NT2/D1 (cell line): ENCODE measurements around the gene GRK6.

ENCODE experiments used
- DNase-seq: peaks from one replicate; pipeline ENCODE4 v3.0.0-alpha.2; 2011; ENCODE audit warnings: low read depth, low spot score
- H3K27me3 ChIP-seq: 2 replicates; pipeline ENCODE4 v1.6.0; 2011; ENCODE audit warnings: mild to moderate bottlenecking; ENCODE audit not compliant: insufficient read length, insufficient read depth
- H3K36me3 ChIP-seq: 2 replicates; pipeline ENCODE4 v1.6.1; 2011; ENCODE audit warnings: mild to moderate bottlenecking, low read length, mixed read lengths; ENCODE audit not compliant: insufficient read depth, insufficient read length
- H3K4me1 ChIP-seq: 2 replicates; pipeline ENCODE4 v1.5.1; 2011; ENCODE audit not compliant: insufficient read depth, insufficient read length
- H3K4me3 ChIP-seq: 2 replicates; pipeline ENCODE4 v1.5.1; 2011; ENCODE audit warnings: low read depth; ENCODE audit not compliant: insufficient read length
- H3K9ac ChIP-seq: 2 replicates; pipeline ENCODE4 v1.6.0; 2011; ENCODE audit warnings: low read depth; ENCODE audit not compliant: insufficient read length
- H3K9me3 ChIP-seq: 2 replicates; pipeline ENCODE4 v1.5.1; 2011; ENCODE audit warnings: mild to moderate bottlenecking, low read length; ENCODE audit not compliant: insufficient read depth
- SUZ12 ChIP-seq: IDR thresholded peaks from 2 replicates; pipeline ENCODE4 v1.6.1; 2011; ENCODE audit not compliant: insufficient read length, insufficient read depth; ENCODE audit errors: extremely low read depth
- YY1 ChIP-seq: IDR thresholded peaks from 2 replicates; pipeline ENCODE4 v1.6.1; 2011; ENCODE audit not compliant: insufficient read length, insufficient read depth
- ZNF274 ChIP-seq: IDR thresholded peaks from 2 replicates; pipeline ENCODE4 v1.6.1; 2011; ENCODE audit warnings: mild to moderate bottlenecking, low read depth, low read length

The GRK6 gene

DNA sequence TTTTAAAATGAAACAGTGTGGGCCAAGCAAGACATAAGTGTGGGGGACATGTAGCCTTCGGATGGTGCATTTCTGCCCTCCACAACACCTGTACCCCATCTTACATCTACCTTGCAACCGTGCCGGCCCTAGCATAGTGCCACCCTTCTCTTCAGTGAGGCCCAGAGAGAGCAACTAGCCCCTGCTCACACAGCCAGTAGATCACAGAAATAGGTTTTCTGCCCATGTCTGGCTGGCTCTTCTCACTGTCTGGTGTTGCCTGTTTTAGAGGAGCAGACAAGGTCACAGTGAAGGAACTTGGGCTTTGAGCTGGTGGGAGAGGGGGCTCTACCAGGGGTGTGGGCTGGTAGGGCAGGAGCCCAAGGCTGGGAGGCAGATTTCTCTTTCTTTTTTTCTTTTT, 59.8 kb downstream of the GRK6 start:
- H3K36me3 ChIP-seq, result peaks cover 98% of the 10 kb centered on the region
- DNase-seq, result no peak
- no peak for TF ChIP-seq YY1
- no peak for TF ChIP-seq SUZ12
- TF ChIP-seq ZNF274, result no peak
- peaks cover 35% of the 10 kb centered on the region for H3K4me1 ChIP-seq
- H3K27me3 ChIP-seq, result no peaks in the 10 kb centered on the region
- no peaks in the 10 kb centered on the region for H3K9me3 ChIP-seq
- peak overlapping the region; percentile 3 for H3K9ac ChIP-seq
- no peak overlapping the region for H3K4me3 ChIP-seq

- Histone ChIP-seq H3K27me3 (no peaks in the 10 kb centered on the region), H3K4me3 (no peak overlapping the region), H3K9ac (no peak overlapping the region), H3K9me3 (no peaks in the 10 kb centered on the region), H3K4me1 (peaks cover 39% of the 10 kb centered on the region), H3K36me3 (peaks cover 96% of the 10 kb centered on the region)
- no peak for DNase-seq
- TF ChIP-seq YY1 (no peak), ZNF274 (no peak), SUZ12 (no peak)
Observed at GRCh38 chr5:177487144-177487543, 60.7 kb downstream of the GRK6 start.

DNA sequence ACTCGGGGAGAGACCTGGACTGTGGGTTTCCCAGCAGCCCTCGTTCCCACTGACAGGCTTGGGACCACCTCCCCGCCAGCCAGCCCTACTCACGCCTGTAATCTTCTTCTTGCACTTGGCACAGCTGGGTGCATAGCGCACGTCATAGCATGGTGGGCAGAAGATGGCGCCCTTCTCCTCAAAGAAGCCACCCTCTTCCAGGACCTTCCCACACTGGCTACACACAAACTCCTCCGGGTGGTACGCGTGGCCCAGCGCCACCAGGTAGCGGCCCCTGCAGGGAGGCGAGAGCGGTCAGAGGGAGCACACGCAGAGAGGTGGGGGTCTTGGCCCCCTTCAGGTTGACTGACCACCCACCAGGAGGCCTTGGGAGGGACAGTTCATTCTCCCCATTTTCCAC, 61.5 kb downstream of the GRK6 start:
- peaks cover 96% of the 10 kb centered on the region for H3K36me3 ChIP-seq
- no peak for TF ChIP-seq SUZ12
- no peak for TF ChIP-seq ZNF274
- no peak for TF ChIP-seq YY1

GRCh38 chr5:177489119-177489716, 62.7 kb downstream of the GRK6 start:
- DNase-seq, result no peak
- TF ChIP-seq SUZ12 (no peak), YY1 (no peak), ZNF274 (no peak)
- Histone ChIP-seq H3K4me3 (no peak overlapping the region), H3K9ac (peak overlapping the region; percentile 56), H3K27me3 (no peaks in the 10 kb centered on the region), H3K4me1 (peaks cover 52% of the 10 kb centered on the region), H3K36me3 (peaks cover 96% of the 10 kb centered on the region), H3K9me3 (no peaks in the 10 kb centered on the region)

More for the DNA sequence above, 61.5 kb downstream of the GRK6 start:
- Histone ChIP-seq H3K4me3 (no peak overlapping the region), H3K9ac (peak overlapping the region; percentile 32), H3K4me1 (peaks cover 46% of the 10 kb centered on the region), H3K9me3 (no peaks in the 10 kb centered on the region), H3K27me3 (no peaks in the 10 kb centered on the region)
- no peak for DNase-seq

DNA sequence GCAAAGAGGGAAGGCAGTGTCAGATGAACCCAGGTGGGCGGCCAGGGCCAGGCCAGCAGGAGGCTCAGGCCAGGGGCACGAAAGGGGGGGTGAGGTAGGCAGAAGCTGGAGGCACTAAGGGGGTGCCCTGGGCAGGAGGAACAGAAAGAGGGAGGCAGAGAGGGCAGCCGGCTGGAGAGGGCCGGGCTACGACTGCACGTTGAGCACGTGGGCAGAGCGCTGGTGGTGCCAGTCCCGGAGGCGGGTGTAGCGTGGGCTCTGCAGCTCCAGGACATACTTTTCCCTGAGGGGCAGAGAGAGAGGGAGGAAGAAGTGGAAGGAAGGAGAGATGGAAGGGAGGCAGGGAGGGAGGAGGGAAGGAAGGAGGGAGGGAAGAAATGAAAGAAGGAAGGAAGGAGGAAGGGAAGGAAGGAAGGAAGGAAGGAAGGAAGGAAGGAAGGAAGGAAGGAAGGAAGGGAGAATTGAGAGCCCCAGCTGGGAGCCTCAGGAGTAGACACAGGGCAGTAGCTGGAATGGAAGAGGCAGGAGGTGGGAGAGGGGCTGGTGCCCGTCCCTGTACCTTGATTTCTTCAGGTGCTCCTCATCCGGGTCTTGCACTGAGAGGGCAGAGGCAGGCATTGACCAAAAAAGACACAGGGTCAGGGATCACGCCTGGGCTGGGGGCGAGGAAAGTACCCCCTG, 64.0 kb downstream of the GRK6 start:
- TF ChIP-seq ZNF274 (no peak), YY1 (no peak), SUZ12 (no peak)
- no peak overlapping the region for H3K4me3 ChIP-seq
- DNase-seq, result no peak
- peaks cover 92% of the 10 kb centered on the region for H3K36me3 ChIP-seq
- H3K4me1 ChIP-seq, result peaks cover 55% of the 10 kb centered on the region
- no peaks in the 10 kb centered on the region for H3K9me3 ChIP-seq
- no peaks in the 10 kb centered on the region for H3K27me3 ChIP-seq
- peak overlapping the region; percentile 56 for H3K9ac ChIP-seq

DNA sequence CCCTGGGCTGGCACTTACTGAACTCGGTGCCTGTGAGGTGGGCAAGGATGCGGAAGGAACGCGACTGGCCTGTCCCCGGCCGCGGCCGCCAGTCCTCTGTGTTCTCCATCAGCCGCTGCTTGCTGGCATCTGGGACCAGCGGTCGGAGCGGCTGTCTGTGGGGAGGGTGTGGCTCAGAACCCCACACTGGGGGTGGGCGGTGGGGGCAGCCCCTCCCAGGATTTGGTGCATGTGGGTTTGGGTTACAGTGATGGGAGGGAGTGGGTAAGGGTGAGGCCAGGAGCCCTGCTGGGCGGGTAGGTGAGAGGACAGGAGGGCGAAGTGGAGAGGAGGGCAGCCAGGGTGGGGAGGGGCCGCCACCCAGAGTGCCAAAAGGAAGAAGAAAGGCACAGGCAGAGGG, 64.5 kb downstream of the GRK6 start:
- no peak for TF ChIP-seq ZNF274
- no peak for TF ChIP-seq YY1
- no peak for TF ChIP-seq SUZ12
- no peak for DNase-seq
- H3K4me1 ChIP-seq, result peaks cover 60% of the 10 kb centered on the region
- H3K36me3 ChIP-seq, result peaks cover 92% of the 10 kb centered on the region
- no peaks in the 10 kb centered on the region for H3K9me3 ChIP-seq
- peak overlapping the region; percentile 51 for H3K9ac ChIP-seq
- no peak overlapping the region for H3K4me3 ChIP-seq
- H3K27me3 ChIP-seq, result no peaks in the 10 kb centered on the region

DNA sequence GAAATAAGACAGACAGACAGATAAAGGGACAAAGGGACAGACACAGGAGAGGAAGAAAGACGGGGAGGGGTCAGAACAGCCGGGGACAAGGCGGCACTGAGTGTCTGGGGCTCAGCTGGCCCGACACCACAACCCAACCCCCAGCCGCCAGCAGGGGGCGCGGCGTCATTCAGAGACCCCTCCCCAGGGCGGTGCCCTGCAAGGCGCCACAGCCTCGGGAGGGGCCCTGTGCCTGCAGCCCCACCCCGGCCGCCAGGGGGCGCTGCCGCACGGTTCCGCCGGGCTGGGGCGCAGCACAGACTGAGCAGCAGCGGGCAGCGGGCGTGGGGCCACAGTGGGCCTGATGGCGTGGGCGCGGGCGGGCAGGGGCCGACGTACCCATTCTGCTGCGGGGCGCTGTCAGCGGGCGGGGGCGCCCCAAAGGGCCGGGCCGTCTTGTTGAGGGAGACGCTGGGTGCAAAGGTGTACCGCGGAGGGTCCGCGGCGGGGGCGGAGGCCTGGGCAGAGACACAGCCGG, 65.0 kb downstream of the GRK6 start:
- H3K36me3 ChIP-seq, result peaks cover 92% of the 10 kb centered on the region
- H3K9me3 ChIP-seq, result no peaks in the 10 kb centered on the region
- H3K4me3 ChIP-seq, result no peak overlapping the region

More for the DNA sequence above, 65.0 kb downstream of the GRK6 start:
- Histone ChIP-seq H3K9ac (peak overlapping the region; percentile 42), H3K4me1 (peaks cover 61% of the 10 kb centered on the region), H3K27me3 (no peaks in the 10 kb centered on the region)
- peak; percentile 77 for DNase-seq
- TF ChIP-seq ZNF274 (no peak), YY1 (no peak), SUZ12 (no peak)
